OCI-LY1 (cell line): ENCODE measurements around the gene ZHX3.

Source experiments
- CTCF ChIP-seq: fragments of 200-600 bp; sonication (generic), shearing (Covaris generic); IDR thresholded peaks from 2 replicates; pipeline ENCODE4 v1.5.1; 2017; ENCODE audit warnings: mild to moderate bottlenecking, antibody characterized with exemption, low read length, moderate library complexity, mixed read lengths
- EZH2 ChIP-seq: fragments of 200-600 bp; sonication (generic), shearing (Covaris generic); IDR thresholded peaks from 2 replicates; pipeline ENCODE4 v1.8.0; 2017; ENCODE audit warnings: borderline replicate concordance, mixed run types, mild to moderate bottlenecking, antibody characterized with exemption, low read length, moderate library complexity, mixed read lengths

GRCh38 chr20:41304002-41304401 is 13.5 kb downstream of the ZHX3 start:
- TF ChIP-seq EZH2 (no peak), CTCF (no peak)
